K562 (cell line): ENCODE results near the gene TADA2A.

ENCODE experiments used
- COPS2 ChIP-seq: fragments of 450-650 bp; conservative IDR thresholded peaks from 2 replicates; pipeline ENCODE4 v1.6.1; 2016; ENCODE audit warnings: mild to moderate bottlenecking, moderate library complexity
- KDM1A ChIP-seq, 2 experiments: fragments of 450-650 bp; IDR thresholded peaks; 2 replicates each; pipeline ENCODE4 v1.6.1; 2016; ENCODE audit warnings: mild to moderate bottlenecking in 2 of 2
- NFYB ChIP-seq: IDR thresholded peaks from 2 replicates; pipeline ENCODE4 v1.6.1; 2011; ENCODE audit warnings: mild to moderate bottlenecking, moderate library complexity; ENCODE audit not compliant: insufficient read length; ENCODE audit errors: extremely low read depth
- RNF2 ChIP-seq: sonication (generic); IDR thresholded peaks from 2 replicates; pipeline ENCODE4 v1.6.1; 2016
- USF2 ChIP-seq: sonication (generic); formaldehyde crosslinking; IDR thresholded peaks from 2 replicates; pipeline ENCODE4 v1.5.0; 2020; ENCODE audit warnings: missing genetic modification reagents
- ZNF174 ChIP-seq: fragments of 250-450 bp; sonication (Bioruptor Pico); IDR thresholded peaks from 2 replicates; pipeline ENCODE4 v1.4.0; 2020; ENCODE audit warnings: mild to moderate bottlenecking

- TF ChIP-seq RNF2 = no peak
- no peak for TF ChIP-seq COPS2
- no peak for TF ChIP-seq ZNF174 (CRISPR knock-in tag)
- no peak for TF ChIP-seq KDM1A (IDR thresholded peaks at IDR 0.05)
- TF ChIP-seq NFYB = no peak
- TF ChIP-seq USF2 (CRISPR knock-in tag) = no peak
Measured at GRCh38 chr17:37373530-37374159, 33.0 kb upstream of the TADA2A start.
